Esophagus squamous epithelium (tissue), 5 donors: ENCODE data around the gene TBRG4. TPM values are rescaled to one million over a fixed set of nuclear protein-coding genes. Genes with fewer than 3 reads are reported as not detected.

Experiments
- DNase-seq: peaks from one replicate; lab custom pipeline; 2025; lab: John Stamatoyannopoulos, UW
- H3K27ac ChIP-seq, 4 donors: fragments of 200-600 bp; sonication (generic); one replicate each; pipeline ENCODE4 v1.5.1; 2016 to 2019; ENCODE audit warnings: mild to moderate bottlenecking in 1 of 4
- H3K27me3 ChIP-seq, 4 donors: fragments of 200-600 bp; sonication (generic); 1 replicate in 3 of 4; 2 replicates in 1 of 4; pipeline versions ENCODE4 v1.5.1 to v1.6.0; 2017 to 2021; ENCODE audit warnings: antibody characterized with exemption in 1 of 4
- H3K36me3 ChIP-seq, 3 donors: fragments of 200-600 bp; sonication (generic); one replicate each; pipeline ENCODE4 v1.5.1; 2016 to 2019
- H3K4me1 ChIP-seq, 3 donors: fragments of 200-600 bp; sonication (generic); one replicate each; pipeline ENCODE4 v1.5.1; 2017 to 2019
- H3K4me3 ChIP-seq, 4 donors: fragments of 200-600 bp; sonication (generic); 1 replicate in 3 of 4; 2 replicates in 1 of 4; pipeline ENCODE4 v1.5.1; 2016 to 2019; ENCODE audit warnings: mild to moderate bottlenecking in 2 of 4, moderate library complexity in 1 of 4
- H3K9me3 ChIP-seq, 3 donors: fragments of 200-600 bp; sonication (generic); one replicate each; pipeline ENCODE4 v1.5.1; 2016 to 2019
- CTCF ChIP-seq, 6 experiments: fragments of 450-650 bp in 4 of 6; fragments of 200-600 bp in 2 of 6; sonication (generic) in 2 of 6; IDR thresholded peaks; one replicate each; pipeline ENCODE4 v1.5.1; 2016 to 2019; ENCODE audit warnings: antibody characterized with exemption in 6 of 6, mild to moderate bottlenecking in 4 of 6, moderate library complexity in 4 of 6
- POLR2A ChIP-seq, 4 donors: fragments of 450-650 bp; IDR thresholded peaks; one replicate each; pipeline ENCODE4 v1.6.1; 2017; ENCODE audit warnings: antibody characterized with exemption in 4 of 4, mild to moderate bottlenecking in 4 of 4, moderate library complexity in 3 of 4
- WGBS, 2 donors: methylation state at CpG; one replicate each; pipeline ENCODE4 v1.1.5; 2018; 5-methylcytosine and 5-hydroxymethylcytosine counted together
- intact Hi-C: fragments of 100-400 bp; cut with DNase I; formaldehyde crosslinking; loops from one replicate; pipeline ENCODE4 v1.15.0; 2022
- total RNA-seq, 4 donors: library from RNA; depleted of rRNA; stranded (reverse); fragments of >200 nt; gene quantifications; one replicate each; pipeline ENCODE4 v1.1.0, GENCODE V29; 2016
- donor health status: DM: yes; HTN: yes; CAD: no.

Gene TBRG4
- total RNA-seq, 4 donors from 2014 or later = 52.9 to 79.5 (median 65.4) TPM

- no peaks in the 10 kb centered on the region for H3K27me3 ChIP-seq
- H3K27ac ChIP-seq = no peak overlapping the region
- intact Hi-C loops = no loop called here
- peaks cover 32 to 99% (median 40%) of the 10 kb centered on the region in 3 donors for H3K36me3 ChIP-seq
- no peak for DNase-seq
- peaks cover 3 to 27% (median 5%) of the 10 kb centered on the region in 3 donors for H3K4me1 ChIP-seq
- no peak overlapping the region for H3K4me3 ChIP-seq
- no peaks in the 10 kb centered on the region for H3K9me3 ChIP-seq
- 69 to 82% methylated on average over 7 to 9 of the region's 17 CpGs for WGBS, 2 donors
- no peak for TF ChIP-seq CTCF (IDR thresholded peaks at IDR 0.05)
- no peak for TF ChIP-seq POLR2A (IDR thresholded peaks at IDR 0.05)
Measured at GRCh38 chr7:45073031-45073785, 38.3 kb downstream of the TBRG4 start.

- Histone ChIP-seq H3K27me3 (no peaks in the 10 kb centered on the region), H3K36me3 (peaks cover 32 to 100% (median 42%) of the 10 kb centered on the region in 3 donors), H3K4me3 (no peak overlapping the region), H3K4me1 (peaks cover 3 to 36% (median 5%) of the 10 kb centered on the region in 3 donors), H3K9me3 (no peaks in the 10 kb centered on the region), H3K27ac (no peak overlapping the region)
- no peak for TF ChIP-seq CTCF (IDR thresholded peaks at IDR 0.05)
- TF ChIP-seq POLR2A (IDR thresholded peaks at IDR 0.05) = no peak
- 60 to 68% methylated on average over 8 to 12 of the region's 13 CpGs for WGBS, 2 donors
- no peak for DNase-seq
- intact Hi-C loops = no loop called here
Measured at GRCh38 chr7:45072131-45073030, 39.1 kb downstream of the TBRG4 start.

DNA sequence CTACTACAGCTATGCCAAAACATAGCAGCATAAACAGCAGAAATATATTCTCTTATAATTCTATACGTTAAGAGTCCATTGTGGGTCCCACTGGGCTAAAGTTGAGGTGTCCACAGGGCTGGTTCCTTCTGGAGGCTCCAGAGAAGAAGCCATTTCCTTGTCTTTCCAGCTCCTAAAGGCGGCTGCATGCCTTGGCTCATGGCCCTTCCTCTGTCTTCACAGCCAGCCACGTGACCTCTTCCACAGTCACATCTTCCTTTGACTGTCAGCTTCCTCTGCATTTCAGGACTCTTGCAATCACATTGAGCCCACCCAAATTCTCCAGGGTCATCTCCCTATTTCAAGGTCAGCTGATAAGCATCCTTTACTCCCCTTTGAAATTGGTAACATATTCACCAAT lies 40.0 kb downstream of the TBRG4 start:
- intact Hi-C loops = no loop called here
- peaks cover 3 to 36% (median 5%) of the 10 kb centered on the region in 3 donors for H3K4me1 ChIP-seq
- 51 to 64% methylated on average over 3 of the region's 3 CpGs for WGBS, 2 donors
- no peak for TF ChIP-seq CTCF (IDR thresholded peaks at IDR 0.05)
- no peaks in the 10 kb centered on the region for H3K9me3 ChIP-seq
- no peaks in the 10 kb centered on the region for H3K27me3 ChIP-seq
- DNase-seq = no peak
- no peak overlapping the region for H3K4me3 ChIP-seq
- peaks cover 27 to 100% (median 37%) of the 10 kb centered on the region in 3 donors for H3K36me3 ChIP-seq
- no peak overlapping the region for H3K27ac ChIP-seq

DNA sequence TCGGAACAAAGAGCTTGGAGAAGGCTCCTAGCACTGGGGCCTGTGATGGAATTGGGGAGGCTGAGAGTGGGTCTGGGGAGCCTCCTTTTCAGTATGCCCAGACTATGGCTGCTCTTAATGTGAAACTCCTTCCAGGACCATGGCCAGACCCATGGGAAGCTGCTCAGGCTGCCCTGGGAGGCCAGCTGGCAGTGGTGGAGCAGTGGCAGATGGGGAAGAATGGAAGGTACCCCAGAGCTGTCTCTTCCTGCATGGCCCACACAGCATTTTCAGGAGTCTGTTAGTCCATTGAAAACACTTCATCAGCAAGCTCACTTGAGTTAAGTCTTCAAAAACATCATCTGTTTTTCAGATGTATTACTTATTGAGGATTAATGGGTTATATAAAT lies 41.2 kb downstream of the TBRG4 start:
- Histone ChIP-seq H3K36me3 (peaks cover 15 to 100% (median 26%) of the 10 kb centered on the region in 3 donors), H3K4me3 (no peak overlapping the region), H3K27ac (no peak overlapping the region), H3K9me3 (no peaks in the 10 kb centered on the region), H3K4me1 (peaks cover 3 to 40% (median 5%) of the 10 kb centered on the region in 3 donors), H3K27me3 (no peaks in the 10 kb centered on the region)
- intact Hi-C loops = no loop called here
- WGBS, 2 donors = 100% methylated on average over 1 of the region's 1 CpG; no CpG with 5 or more reads in 1 of the 2 donors
- TF ChIP-seq POLR2A (IDR thresholded peaks at IDR 0.05) (no peak), CTCF (IDR thresholded peaks at IDR 0.05) (no peak)
- DNase-seq = no peak
